ENCODE measurements around the gene FAM72D. TPM values are rescaled to one million over a fixed set of nuclear protein-coding genes. Genes with fewer than 3 reads are reported as not detected.
"Not testable (repeated sequence)": the region's sequence is repeated elsewhere in the genome, so short reads cannot be mapped to it uniquely, and the experiment has no call there.

Gene FAM72D
- total and polyA plus RNA-seq, 5 donors = 0.09 to 0.37 (median 0.24) TPM

GRCh38 chr1:145155873-145156272 lies 60.1 kb downstream of the FAM72D start:
- H3K4me3 ChIP-seq (ENCODE audit: low read length); H3K27me3 ChIP-seq (ENCODE audit: control insufficient read depth, insufficient read depth); DNase-seq; H3K4me1 ChIP-seq (ENCODE audit: control insufficient read depth, insufficient read depth, low read length); H3K27ac ChIP-seq (ENCODE audit: low read length); H3K9me3 ChIP-seq (ENCODE audit: control insufficient read depth, low read length); intact Hi-C loops (cut with DNase I): not testable (repeated sequence)
- peak in 1 of 2 donors; percentile 44 for ATAC-seq
- 27% methylated on average over 5 of the region's 5 CpGs for WGBS

GRCh38 chr1:145156891-145157610 lies 61.3 kb downstream of the FAM72D start:
- ATAC-seq (peak; percentile 77 to 84), DNase-seq (peak; percentile 37 to 60 (median 49))
- H3K4me3 ChIP-seq (ENCODE audit: low read length); H3K9me3 ChIP-seq (ENCODE audit: control insufficient read depth, low read length); H3K27me3 ChIP-seq (ENCODE audit: control insufficient read depth, insufficient read depth); intact Hi-C loops (cut with DNase I); H3K4me1 ChIP-seq (ENCODE audit: control insufficient read depth, insufficient read depth, low read length); H3K27ac ChIP-seq (ENCODE audit: low read length): not testable (repeated sequence)
- 14% methylated on average over 20 of the region's 26 CpGs for WGBS

GRCh38 chr1:145157715-145158114 lies 61.9 kb downstream of the FAM72D start:
- WGBS = no CpG with 5 or more reads among the region's 14 CpGs
- DNase-seq; H3K4me3 ChIP-seq (ENCODE audit: low read length); H3K9me3 ChIP-seq (ENCODE audit: control insufficient read depth, low read length); H3K4me1 ChIP-seq (ENCODE audit: control insufficient read depth, insufficient read depth, low read length); H3K27ac ChIP-seq (ENCODE audit: low read length); H3K27me3 ChIP-seq (ENCODE audit: control insufficient read depth, insufficient read depth); intact Hi-C loops (cut with DNase I): not testable (repeated sequence)
- ATAC-seq = peak; percentile 90 to 92

- intact Hi-C loops (cut with DNase I) = not testable (repeated sequence)
- WGBS = 10% methylated on average over 3 of the region's 26 CpGs
Measured at GRCh38 chr1:145161046-145161752, 65.4 kb downstream of the FAM72D start.

More at GRCh38 chr1:145161046-145161752, 65.4 kb downstream of the FAM72D start:
- not testable (repeated sequence) for H3K27ac ChIP-seq (ENCODE audit: low read length); H3K4me1 ChIP-seq (ENCODE audit: control insufficient read depth, insufficient read depth, low read length); H3K9me3 ChIP-seq (ENCODE audit: control insufficient read depth, low read length); DNase-seq; H3K4me3 ChIP-seq (ENCODE audit: low read length); H3K27me3 ChIP-seq (ENCODE audit: control insufficient read depth, insufficient read depth)
- peak; percentile 77 to 79 for ATAC-seq

Other genes with a start within 250 kb of the FAM72D start
- gene SRGAP2B, start 646 bp upstream of the FAM72D start, total RNA-seq = 10 to 100 TPM; 16.5 to 22.3 (median 20.0) TPM
- 5.9 TPM for gene SRGAP2B, start 646 bp upstream of the FAM72D start, polyA plus RNA-seq
- not detected for gene PPIAL4D, start 146.2 kb downstream of the FAM72D start, total RNA-seq
- not detected for gene PPIAL4D, start 146.2 kb downstream of the FAM72D start, polyA plus RNA-seq

Data from right cardiac atrium (tissue), 5 donors.